Colonic mucosa (tissue), 4 donors: Measurements from ENCODE around the gene SPARC. TPM values are rescaled to one million over a fixed set of nuclear protein-coding genes. Genes with fewer than 3 reads are reported as not detected.

Experiments
- DNase-seq: peaks from one replicate; pipeline ENCODE4 v3.0.0-alpha.2; 2020
- H3K27ac ChIP-seq: fragments of 200-600 bp; one replicate; pipeline ENCODE4 v1.8.0; 2021
- H3K27me3 ChIP-seq: fragments of 200-600 bp; one replicate; pipeline ENCODE4 v1.8.0; 2021
- H3K36me3 ChIP-seq: fragments of 200-600 bp; one replicate; pipeline ENCODE4 v1.8.0; 2021
- H3K4me1 ChIP-seq: fragments of 200-600 bp; one replicate; pipeline ENCODE4 v1.8.0; 2021; ENCODE audit warnings: mild to moderate bottlenecking
- H3K4me3 ChIP-seq: fragments of 200-600 bp; one replicate; pipeline ENCODE4 v1.8.0; 2021
- H3K9ac ChIP-seq, 2 donors: one replicate each; pipeline ENCODE4 v1.7.0; 2013; ENCODE audit warnings: control low read depth in 2 of 2, low read depth in 2 of 2, low read length in 2 of 2
- H3K9me3 ChIP-seq: fragments of 200-600 bp; one replicate; pipeline ENCODE4 v1.8.0; 2021
- intact Hi-C: fragments of 100-400 bp; cut with DNase I; formaldehyde crosslinking; loops from one replicate; pipeline ENCODE4 v1.14.1; 2022
- total RNA-seq, 2 donors: library from RNA; stranded (reverse); fragmentation: NEBNext Ultra II Directional in 1 of 2; extraction: Animal tissue kit (Norgen Biotek cat#: 25700) in 1 of 2; gene quantifications; one replicate each; pipeline ENCODE4 v1.2.1, GENCODE V29; 2021
- TF ChIP-seq, protein P1 (sequence below): fragments of 200-600 bp; IDR thresholded peaks from one replicate; pipeline ENCODE4 v1.8.0; 2022; ENCODE audit warnings: antibody characterized with exemption, mild to moderate bottlenecking
- donor health status: healthy.
- donor health status: DM: no; HTN: no; CAD: no.
- donor health status: DM: no; HTN: no; CAD: no.

Gene SPARC
- total RNA-seq, 2 donors from 2014 or later: 107 to 258 TPM

DNA sequence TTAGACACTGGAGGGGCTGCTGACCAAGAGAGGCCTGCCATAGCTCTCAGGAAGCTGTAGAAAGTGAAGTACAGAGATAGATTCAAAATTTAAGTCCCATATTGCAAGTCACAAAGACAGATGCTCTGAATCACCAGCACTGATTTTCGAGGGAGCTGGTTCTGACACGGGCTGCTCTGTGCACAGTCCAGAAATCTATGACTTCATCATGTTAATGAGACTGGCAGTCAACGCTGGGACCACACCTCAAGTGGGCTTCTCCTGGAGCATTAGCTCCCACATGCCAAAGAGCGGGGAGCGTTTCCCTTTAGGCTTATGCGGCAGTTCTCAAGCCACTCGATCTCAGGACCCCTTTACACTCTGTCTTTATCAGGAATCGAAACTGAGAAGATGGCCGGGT is 61.4 kb downstream of the SPARC start:
- no peaks in the 10 kb centered on the region for H3K27me3 ChIP-seq
- H3K36me3 ChIP-seq: no peaks in the 10 kb centered on the region
- H3K9me3 ChIP-seq: no peaks in the 10 kb centered on the region
- no peak for DNase-seq
- no peak overlapping the region for H3K9ac ChIP-seq
- no peaks in the 10 kb centered on the region for H3K4me1 ChIP-seq
- H3K27ac ChIP-seq: no peak overlapping the region
- H3K4me3 ChIP-seq: no peak overlapping the region
- TF ChIP-seq, protein P1, sequence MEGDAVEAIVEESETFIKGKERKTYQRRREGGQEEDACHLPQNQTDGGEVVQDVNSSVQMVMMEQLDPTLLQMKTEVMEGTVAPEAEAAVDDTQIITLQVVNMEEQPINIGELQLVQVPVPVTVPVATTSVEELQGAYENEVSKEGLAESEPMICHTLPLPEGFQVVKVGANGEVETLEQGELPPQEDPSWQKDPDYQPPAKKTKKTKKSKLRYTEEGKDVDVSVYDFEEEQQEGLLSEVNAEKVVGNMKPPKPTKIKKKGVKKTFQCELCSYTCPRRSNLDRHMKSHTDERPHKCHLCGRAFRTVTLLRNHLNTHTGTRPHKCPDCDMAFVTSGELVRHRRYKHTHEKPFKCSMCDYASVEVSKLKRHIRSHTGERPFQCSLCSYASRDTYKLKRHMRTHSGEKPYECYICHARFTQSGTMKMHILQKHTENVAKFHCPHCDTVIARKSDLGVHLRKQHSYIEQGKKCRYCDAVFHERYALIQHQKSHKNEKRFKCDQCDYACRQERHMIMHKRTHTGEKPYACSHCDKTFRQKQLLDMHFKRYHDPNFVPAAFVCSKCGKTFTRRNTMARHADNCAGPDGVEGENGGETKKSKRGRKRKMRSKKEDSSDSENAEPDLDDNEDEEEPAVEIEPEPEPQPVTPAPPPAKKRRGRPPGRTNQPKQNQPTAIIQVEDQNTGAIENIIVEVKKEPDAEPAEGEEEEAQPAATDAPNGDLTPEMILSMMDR: no peak
- intact Hi-C loops: no loop called here

DNA sequence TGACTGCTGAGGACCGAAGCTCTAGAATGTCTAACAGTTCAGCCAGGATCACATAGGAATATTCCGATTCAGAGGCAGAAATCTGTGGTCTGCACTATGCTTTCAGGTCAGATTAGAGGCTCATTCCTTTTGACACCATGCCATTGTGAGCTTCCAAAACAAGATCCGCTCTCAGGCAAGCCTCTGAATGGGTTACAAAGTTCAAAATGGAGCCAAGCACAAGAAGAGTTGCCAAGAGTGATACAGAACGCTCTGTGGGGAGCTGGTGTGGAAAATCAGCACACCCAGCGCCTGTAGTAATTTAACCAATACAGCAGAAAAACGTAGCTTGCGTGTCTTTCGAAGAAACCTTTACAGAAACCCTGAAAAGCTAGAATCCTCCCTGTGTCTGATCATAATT is 62.2 kb downstream of the SPARC start:
- Histone ChIP-seq H3K36me3 (no peaks in the 10 kb centered on the region), H3K4me3 (no peak overlapping the region), H3K27ac (no peak overlapping the region), H3K4me1 (no peaks in the 10 kb centered on the region), H3K27me3 (no peaks in the 10 kb centered on the region), H3K9me3 (no peaks in the 10 kb centered on the region), H3K9ac (no peak overlapping the region)
- intact Hi-C loops: no loop called here
- DNase-seq: no peak
- TF ChIP-seq, protein P1: no peak

DNA sequence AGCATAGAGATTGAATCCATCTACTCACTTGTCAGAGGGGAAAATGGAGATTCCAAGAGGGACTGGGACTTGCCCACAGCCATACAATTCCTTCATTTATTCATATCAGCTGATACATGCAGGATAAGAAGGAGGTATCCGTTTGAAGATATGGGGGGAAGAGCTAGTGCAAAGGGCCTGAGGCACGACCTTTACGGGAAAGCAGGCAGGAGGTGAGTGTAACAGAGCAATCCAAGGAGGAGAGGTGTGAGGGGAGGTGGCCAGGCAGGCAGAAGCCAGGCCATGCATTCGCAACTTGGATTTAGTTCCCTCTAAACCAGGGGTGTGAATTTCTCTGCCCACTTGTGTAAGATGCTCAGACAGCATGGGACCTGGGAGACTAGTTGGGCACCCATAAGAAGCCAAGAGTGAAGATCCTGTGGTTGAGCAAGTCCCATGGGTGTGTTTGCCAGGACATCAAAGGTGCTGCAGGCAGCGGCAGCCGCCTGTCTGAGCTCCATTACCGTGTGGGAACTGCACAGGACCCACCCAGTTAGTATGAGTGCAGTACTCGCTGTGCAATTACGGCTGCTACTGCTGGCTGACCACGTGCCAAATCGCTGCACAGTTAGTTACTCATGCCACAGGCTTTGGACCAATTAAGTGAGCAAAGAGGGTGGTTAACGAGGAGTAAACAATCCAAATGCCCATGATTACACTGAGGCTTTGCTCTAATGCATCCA is 64.2 kb downstream of the SPARC start:
- H3K36me3 ChIP-seq: no peaks in the 10 kb centered on the region
- no peaks in the 10 kb centered on the region for H3K9me3 ChIP-seq
- H3K9ac ChIP-seq: no peak overlapping the region
- TF ChIP-seq, protein P1: no peak
- no peaks in the 10 kb centered on the region for H3K4me1 ChIP-seq
- H3K4me3 ChIP-seq: no peak overlapping the region
- H3K27me3 ChIP-seq: no peaks in the 10 kb centered on the region
- H3K27ac ChIP-seq: no peak overlapping the region
- intact Hi-C loops: no loop called here
- no peak for DNase-seq

DNA sequence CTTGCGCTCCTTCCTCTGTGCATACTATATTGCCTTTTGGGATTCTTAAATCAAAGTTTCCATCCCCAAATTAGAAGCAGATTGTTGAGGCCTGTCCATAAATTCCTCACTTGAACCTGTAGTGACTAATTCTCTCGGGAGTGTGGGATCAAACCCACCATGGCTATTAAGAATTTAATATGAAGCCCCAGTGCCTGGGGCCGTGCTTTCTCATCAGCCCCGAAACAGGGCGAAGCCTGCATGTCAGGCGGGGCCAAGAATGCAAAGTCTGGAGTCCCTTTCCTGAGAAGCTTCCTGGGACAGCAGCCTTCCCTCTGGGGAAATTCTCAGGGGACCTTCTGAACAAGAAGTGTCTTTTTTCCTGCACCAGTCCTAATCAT is 66.3 kb downstream of the SPARC start:
- intact Hi-C loops: no loop called here
- Histone ChIP-seq H3K4me1 (no peaks in the 10 kb centered on the region), H3K36me3 (no peaks in the 10 kb centered on the region), H3K9ac (no peak overlapping the region), H3K4me3 (no peak overlapping the region), H3K27ac (no peak overlapping the region), H3K27me3 (no peaks in the 10 kb centered on the region), H3K9me3 (no peaks in the 10 kb centered on the region)
- DNase-seq: no peak
- TF ChIP-seq, protein P1: no peak

DNA sequence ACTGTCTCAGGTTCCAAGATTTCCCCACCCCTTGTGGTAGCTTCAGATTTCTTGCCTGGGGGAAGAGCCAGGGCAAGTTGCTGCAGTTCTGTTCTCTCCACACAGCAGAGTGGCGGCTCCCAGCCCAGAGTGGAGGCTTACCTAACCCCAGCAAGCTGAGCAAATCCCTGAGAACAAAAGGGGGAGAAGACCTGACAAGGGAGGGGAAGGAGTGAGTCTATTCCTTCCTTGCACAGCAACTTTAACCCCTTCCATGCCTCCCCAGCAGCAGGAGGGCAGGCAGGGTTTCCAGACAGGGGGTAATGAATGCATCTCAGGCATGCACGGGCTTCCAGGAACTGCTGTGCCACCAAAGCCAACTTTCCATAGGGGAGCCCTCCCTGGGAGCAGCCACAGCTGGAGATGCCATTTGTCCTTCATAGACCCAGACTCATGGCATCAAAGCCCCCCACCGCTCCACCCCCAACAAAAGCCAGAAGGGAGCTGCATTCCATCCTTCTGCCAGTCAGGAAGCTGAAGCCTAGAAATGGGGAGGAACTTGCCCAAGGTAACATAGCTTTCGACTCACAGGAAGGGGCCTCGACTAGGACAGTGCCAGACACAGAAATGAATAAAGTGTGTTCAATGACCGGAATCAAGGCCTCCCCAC is 66.8 kb downstream of the SPARC start:
- no peak for DNase-seq
- intact Hi-C loops: no loop called here
- Histone ChIP-seq H3K9ac (no peak overlapping the region), H3K36me3 (no peaks in the 10 kb centered on the region), H3K4me1 (no peaks in the 10 kb centered on the region), H3K4me3 (no peak overlapping the region), H3K27me3 (no peaks in the 10 kb centered on the region), H3K9me3 (no peaks in the 10 kb centered on the region), H3K27ac (no peak overlapping the region)
- TF ChIP-seq, protein P1: no peak
